Measurements from ENCODE around the gene CTTNBP2. TPM values are rescaled to one million over a fixed set of nuclear protein-coding genes. Genes with fewer than 3 reads are reported as not detected.

The CTTNBP2 gene
- total and polyA plus RNA-seq, 10 of the 15 experiments (the other 5 are each of a cell fraction or from before 2014, with no cell fraction given): 0.04 to 0.43 TPM; not detected in 8

- no peak for TF ChIP-seq PBX3 (IDR thresholded peaks at IDR 0.05; ENCODE audit: insufficient replicate concordance, low read depth, low read length)
- peak in 1 of 2 experiments; percentile 30; a peak in 1 of 4 replicates for TF ChIP-seq BHLHE40 (IDR thresholded peaks at IDR 0.05; ENCODE audit: borderline replicate concordance in 1 of 2, low read depth in 2 of 2, low read length in 1 of 2)
- TF ChIP-seq CHD4 (IDR thresholded peaks at IDR 0.05): no peak
- TF ChIP-seq RUNX3 (IDR thresholded peaks at IDR 0.05; ENCODE audit: low read length): peak; percentile 40; the same call in 1 of the 2 replicates
- TF ChIP-seq BMI1 (IDR thresholded peaks at IDR 0.05; ENCODE audit: borderline replicate concordance): 0 out of 2 replicates have a peak, but pooled peaks have one; percentile 14
- TF ChIP-seq RAD51 (IDR thresholded peaks at IDR 0.05): peak; percentile 59
- TF ChIP-seq ATF7 (IDR thresholded peaks at IDR 0.05; ENCODE audit: low read depth): 0 out of 2 replicates have a peak, but pooled peaks have one; percentile 28
- TF ChIP-seq MTA2 (IDR thresholded peaks at IDR 0.05; ENCODE audit: low read depth): peak; percentile 74
- peak; percentile 16 to 54; a peak in 2 of 4 replicates for TF ChIP-seq EP300 (IDR thresholded peaks at IDR 0.05; ENCODE audit: borderline replicate concordance in 1 of 2, control insufficient read depth in 1 of 2, low read depth in 2 of 2, low read length in 2 of 2)
- no peak for TF ChIP-seq CBX3 (IDR thresholded peaks at IDR 0.05; ENCODE audit: borderline replicate concordance, low read depth)
- no peak for TF ChIP-seq FOXK2 (IDR thresholded peaks at IDR 0.05)
- 0 out of 2 replicates have a peak, but pooled peaks have one; percentile 32 for TF ChIP-seq MXI1 (IDR thresholded peaks at IDR 0.05; ENCODE audit: low read depth, low read length)
- peak; percentile 31 for TF ChIP-seq DPF2 (IDR thresholded peaks at IDR 0.05)
- no peak for TF ChIP-seq SRF (IDR thresholded peaks at IDR 0.05; ENCODE audit: low read depth in 2 of 2, low read length in 2 of 2)
- 0 out of 2 replicates have a peak, but pooled peaks have one; percentile 35 for TF ChIP-seq NBN (IDR thresholded peaks at IDR 0.05)
- TF ChIP-seq NFYA (IDR thresholded peaks at IDR 0.05; ENCODE audit: borderline replicate concordance, low read depth, low read length): no peak
- peak; percentile 48; the same call in 1 of the 2 replicates for TF ChIP-seq PKNOX1 (IDR thresholded peaks at IDR 0.05)
These were observed 144.2 kb downstream of the CTTNBP2 start (continued) for GRCh38 chr7:117728890-117729624.
